Spinal cord (tissue), 10 donors: ENCODE measurements around the gene MSH3. TPM values are rescaled to one million over a fixed set of nuclear protein-coding genes. Genes with fewer than 3 reads are reported as not detected.

Experiments used
- DNase-seq, 6 donors: peaks; one replicate each; pipeline versions ENCODE4 v3.0.0 to v3.0.0-alpha.2; 2013 to 2015; ENCODE audit warnings: low spot score in 6 of 6, low read depth in 4 of 6
- H3K27ac ChIP-seq: one replicate; pipeline ENCODE4 v1.5.1; 2013; ENCODE audit warnings: low read depth, low read length, control low read depth
- H3K27me3 ChIP-seq: one replicate; pipeline ENCODE4 v1.6.1; 2013; ENCODE audit warnings: low read length; ENCODE audit not compliant: control insufficient read depth, insufficient read depth
- H3K36me3 ChIP-seq: one replicate; pipeline ENCODE4 v1.6.1; 2013; ENCODE audit warnings: low read length; ENCODE audit not compliant: control insufficient read depth, insufficient read depth
- H3K4me1 ChIP-seq: one replicate; pipeline ENCODE4 v1.6.1; 2013; ENCODE audit warnings: low read length; ENCODE audit not compliant: control insufficient read depth, insufficient read depth
- H3K4me3 ChIP-seq: one replicate; pipeline ENCODE4 v1.5.1; 2013; ENCODE audit warnings: low read depth, low read length, control low read depth
- H3K9me3 ChIP-seq: one replicate; pipeline ENCODE4 v1.6.1; 2013; ENCODE audit warnings: low read length; ENCODE audit not compliant: control insufficient read depth, insufficient read depth
- WGBS: methylation state at CpG from one replicate; pipeline ENCODE4 v1.1.5; 2013; ENCODE audit warnings: missing lambda C conversion rate; ENCODE audit not compliant: insufficient coverage; 5-methylcytosine and 5-hydroxymethylcytosine counted together
- polyA plus RNA-seq, 2 donors: library from polyadenylated mRNA; unstranded; fragments of 120-200 nt; gene quantifications; one replicate each; pipeline ENCODE4 v1.2.1, GENCODE V29; 2013; ENCODE audit not compliant: insufficient read length in 2 of 2
- total RNA-seq, 2 donors: library from RNA; depleted of rRNA in 1 of 2; stranded (reverse); fragments of 120-200 nt in 1 of 2; fragments of >200 nt in 1 of 2; gene quantifications; one replicate each; pipeline versions ENCODE4 v1.2.3 to v1.2.4, GENCODE V29; 2013 to 2014
- donor health status: healthy.

The MSH3 gene
- total and polyA plus RNA-seq, 4 donors: 9.4 to 29.0 (median 15.9) TPM

- Histone ChIP-seq H3K27me3 (no peaks in the 10 kb centered on the region), H3K4me3 (no peak overlapping the region), H3K27ac (no peak overlapping the region), H3K9me3 (no peaks in the 10 kb centered on the region), H3K36me3 (peaks cover 20% of the 10 kb centered on the region), H3K4me1 (no peaks in the 10 kb centered on the region)
- DNase-seq: peak in 5 of 6 donors; percentile 38 to 89 (median 64)
- WGBS: no CpG with 5 or more reads among the region's 7 CpGs
These were observed 17.8 kb downstream of the MSH3 start for GRCh38 chr5:80672140-80672736.

- no peak for DNase-seq
- Histone ChIP-seq H3K27me3 (no peaks in the 10 kb centered on the region), H3K36me3 (peaks cover 8% of the 10 kb centered on the region), H3K4me3 (no peak overlapping the region), H3K9me3 (no peaks in the 10 kb centered on the region), H3K4me1 (no peaks in the 10 kb centered on the region), H3K27ac (no peak overlapping the region)
- WGBS: 94% methylated on average over 5 of the region's 6 CpGs
These were observed 22.3 kb downstream of the MSH3 start for GRCh38 chr5:80676706-80677105.

- Histone ChIP-seq H3K27me3 (no peaks in the 10 kb centered on the region), H3K36me3 (peaks cover 3% of the 10 kb centered on the region), H3K27ac (no peak overlapping the region), H3K4me1 (no peaks in the 10 kb centered on the region), H3K4me3 (no peak overlapping the region), H3K9me3 (no peaks in the 10 kb centered on the region)
- peak in 5 of 6 donors; percentile 7 to 74 (median 24) for DNase-seq
These were observed 32.3 kb downstream of the MSH3 start for GRCh38 chr5:80686757-80687156.

GRCh38 chr5:80688648-80689420, 34.4 kb downstream of the MSH3 start:
- Histone ChIP-seq H3K36me3 (peaks cover 3% of the 10 kb centered on the region), H3K27me3 (no peaks in the 10 kb centered on the region), H3K27ac (no peak overlapping the region), H3K9me3 (no peaks in the 10 kb centered on the region), H3K4me3 (no peak overlapping the region), H3K4me1 (no peaks in the 10 kb centered on the region)
- 100% methylated on average over 1 of the region's 4 CpGs for WGBS
- DNase-seq: no peak

- Histone ChIP-seq H3K36me3 (peaks cover 3% of the 10 kb centered on the region), H3K4me1 (no peaks in the 10 kb centered on the region), H3K4me3 (no peak overlapping the region), H3K9me3 (no peaks in the 10 kb centered on the region), H3K27ac (no peak overlapping the region), H3K27me3 (no peaks in the 10 kb centered on the region)
- WGBS: 94% methylated on average over 2 of the region's 4 CpGs
- no peak for DNase-seq
These were observed 35.2 kb downstream of the MSH3 start for GRCh38 chr5:80689627-80690026.

GRCh38 chr5:80695666-80696065, 41.2 kb downstream of the MSH3 start:
- H3K4me3 ChIP-seq: no peak overlapping the region

GRCh38 chr5:80696450-80696849, 42.0 kb downstream of the MSH3 start:
- no peaks in the 10 kb centered on the region for H3K4me1 ChIP-seq
- H3K36me3 ChIP-seq: peaks cover 2% of the 10 kb centered on the region
- no peaks in the 10 kb centered on the region for H3K27me3 ChIP-seq
- WGBS: no CpG with 5 or more reads among the region's 3 CpGs
- H3K27ac ChIP-seq: no peak overlapping the region
- no peaks in the 10 kb centered on the region for H3K9me3 ChIP-seq
- H3K4me3 ChIP-seq: no peak overlapping the region
- DNase-seq: no peak

More at GRCh38 chr5:80695666-80696065, 41.2 kb downstream of the MSH3 start:
- no peaks in the 10 kb centered on the region for H3K27me3 ChIP-seq
- no peaks in the 10 kb centered on the region for H3K9me3 ChIP-seq
- peaks cover 2% of the 10 kb centered on the region for H3K36me3 ChIP-seq
- DNase-seq: no peak
- H3K27ac ChIP-seq: no peak overlapping the region
- no peaks in the 10 kb centered on the region for H3K4me1 ChIP-seq
- 95% methylated on average over 2 of the region's 3 CpGs for WGBS

GRCh38 chr5:80697100-80697499, 42.6 kb downstream of the MSH3 start:
- Histone ChIP-seq H3K4me1 (no peaks in the 10 kb centered on the region), H3K27ac (no peak overlapping the region), H3K4me3 (no peak overlapping the region), H3K36me3 (peaks cover 2% of the 10 kb centered on the region), H3K27me3 (no peaks in the 10 kb centered on the region), H3K9me3 (no peaks in the 10 kb centered on the region)
- WGBS: 80% methylated on average over 1 of the region's 3 CpGs
- DNase-seq: no peak

- no peaks in the 10 kb centered on the region for H3K4me1 ChIP-seq
- DNase-seq: no peak
- 87% methylated on average over 2 of the region's 5 CpGs for whole genome bisulfite sequencing
- no peak overlapping the region for H3K27ac ChIP-seq
- no peaks in the 10 kb centered on the region for H3K9me3 ChIP-seq
- H3K27me3 ChIP-seq: no peaks in the 10 kb centered on the region
- H3K4me3 ChIP-seq: no peak overlapping the region
- H3K36me3 ChIP-seq: peaks cover 2% of the 10 kb centered on the region
These were observed 43.9 kb downstream of the MSH3 start for GRCh38 chr5:80698369-80698768.

- Histone ChIP-seq H3K27ac (no peak overlapping the region), H3K36me3 (peaks cover 6% of the 10 kb centered on the region), H3K9me3 (no peaks in the 10 kb centered on the region), H3K4me3 (no peak overlapping the region), H3K27me3 (no peaks in the 10 kb centered on the region), H3K4me1 (no peaks in the 10 kb centered on the region)
- WGBS: 50% methylated on average over 1 of the region's 1 CpG
- no peak for DNase-seq
These were observed 47.1 kb downstream of the MSH3 start for GRCh38 chr5:80701597-80701996.
